NCI-H187 (cell line): ENCODE results near the gene LYZL6.
A peak's percentile ranks its signal among the peaks of the same experiment; 100 is the strongest.
"Not testable (repeated sequence)": the region's sequence is repeated elsewhere in the genome, so short reads cannot be mapped to it uniquely, and the experiment has no call there.

ENCODE experiments used
- DNase-seq, 2 experiments: peaks; one replicate each; lab custom pipeline; 2025; lab: John Stamatoyannopoulos, UW

The LYZL6 gene

GRCh38 chr17:35947156-35947585 lies 3.7 kb upstream of the LYZL6 start:
- peak; percentile 15 to 18 for DNase-seq

DNA sequence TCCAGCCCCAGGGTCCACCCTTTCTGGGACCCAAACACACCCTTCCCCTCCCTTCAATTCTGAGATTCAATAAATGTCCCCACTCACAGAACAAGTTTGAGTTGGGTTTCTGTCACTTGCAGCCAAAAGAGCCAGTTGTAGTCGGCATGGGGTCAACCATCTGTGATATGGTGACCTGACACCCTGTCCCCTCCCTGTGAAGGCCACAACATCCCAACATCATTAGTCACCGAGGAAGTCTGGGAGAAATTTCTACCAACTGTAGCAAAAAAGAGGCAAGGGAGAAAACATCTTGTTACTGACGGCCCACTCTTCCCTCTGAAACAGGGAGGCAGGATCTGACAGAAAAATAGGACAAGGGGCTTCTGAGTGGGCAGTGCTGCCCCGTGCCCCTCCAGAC lies 638 bp upstream of the LYZL6 start:
- no peak for DNase-seq

- no peak for DNase-seq
Measured at GRCh38 chr17:35942588-35943186, 826 bp downstream of the LYZL6 start.

DNA sequence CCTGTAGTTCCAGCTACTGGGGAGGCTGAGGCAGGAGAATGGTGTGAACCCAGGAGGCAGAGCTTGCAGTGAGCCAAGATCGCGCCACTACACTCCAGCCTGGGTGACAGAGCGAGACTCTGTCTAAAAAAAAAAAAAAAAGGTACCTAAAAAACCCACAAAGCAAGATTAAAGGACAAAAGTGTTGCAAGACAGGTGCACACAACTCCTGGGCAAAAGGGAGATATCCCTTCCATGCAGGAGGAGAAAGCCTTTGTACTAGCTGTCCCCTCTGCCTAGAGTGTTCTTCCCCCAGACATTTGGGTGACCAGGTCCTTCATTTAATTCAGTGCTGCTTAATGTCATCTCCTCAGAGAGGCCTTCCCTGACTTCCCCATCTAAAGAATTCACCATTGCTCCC lies 5.0 kb downstream of the LYZL6 start:
- DNase-seq: not testable (repeated sequence)

DNA sequence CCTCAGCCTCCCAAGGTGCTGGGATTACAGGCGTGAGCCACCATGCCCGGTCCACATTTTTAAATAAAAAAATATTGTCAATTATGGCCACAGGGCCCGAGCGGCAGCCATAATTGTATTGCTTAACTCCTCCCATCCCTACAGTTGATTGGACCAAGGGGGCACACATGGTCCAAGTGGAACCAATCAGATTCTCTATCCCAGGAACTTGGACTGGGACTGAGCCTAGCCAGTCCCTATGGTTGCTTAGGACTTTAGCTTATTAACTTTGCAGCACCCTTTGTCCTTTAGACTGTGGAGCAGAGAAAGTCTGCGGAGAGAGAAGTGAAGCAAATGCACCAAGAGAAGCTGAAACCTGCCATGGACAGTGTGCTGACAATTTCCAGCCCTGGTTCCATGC lies 7.5 kb downstream of the LYZL6 start:
- DNase-seq: no peak

DNA sequence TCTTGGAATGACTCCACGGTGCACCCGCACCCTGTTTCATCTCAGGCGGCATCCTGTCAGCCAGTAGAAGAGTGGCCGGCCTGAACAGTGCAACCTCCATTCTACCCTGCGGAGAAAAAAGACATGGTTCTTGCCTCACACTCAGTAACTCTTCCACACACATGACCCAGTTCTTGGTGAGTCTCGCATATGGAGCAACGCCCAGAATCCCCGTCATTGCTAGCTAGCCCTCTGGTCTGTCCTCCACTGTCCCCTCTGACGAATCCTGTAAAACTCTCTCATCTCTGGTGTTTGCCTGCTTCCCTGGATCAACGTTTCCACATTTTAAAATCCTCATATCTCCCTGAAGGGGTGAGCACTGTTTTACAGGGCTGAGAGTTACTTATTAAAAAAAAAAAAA lies 8.8 kb downstream of the LYZL6 start:
- no peak for DNase-seq

GRCh38 chr17:35932586-35932985 lies 10.9 kb downstream of the LYZL6 start:
- DNase-seq: no peak

DNA sequence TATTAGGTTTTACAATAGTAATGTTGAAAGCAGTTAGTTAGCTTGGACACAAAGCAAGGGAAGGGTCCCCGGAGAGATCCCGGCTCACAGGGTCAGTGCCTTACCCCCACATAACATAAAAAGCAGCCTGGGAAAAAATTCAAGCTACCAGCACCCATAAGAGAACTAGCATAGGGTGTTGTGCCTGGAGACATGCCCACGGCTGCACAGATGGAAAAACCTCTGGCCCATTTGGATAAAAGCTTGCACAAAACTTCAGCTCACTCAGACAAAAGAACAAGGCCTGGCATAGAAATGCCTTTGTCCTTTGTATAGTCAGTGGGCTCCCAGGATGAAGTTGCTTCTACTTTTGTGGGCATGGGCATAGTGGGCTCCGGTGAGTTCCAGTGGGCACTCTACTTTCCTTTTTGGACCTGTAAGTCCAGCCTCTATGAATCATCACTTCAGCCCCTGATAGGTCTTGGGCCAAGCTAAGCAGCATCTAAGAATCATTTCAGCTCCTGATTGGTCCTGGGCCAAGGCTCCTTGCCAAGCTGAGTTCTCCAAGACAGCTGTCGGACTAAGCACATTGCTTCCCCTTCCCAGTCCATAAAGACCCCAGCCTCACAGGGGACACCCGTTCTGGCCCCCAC lies 11.6 kb downstream of the LYZL6 start:
- no peak for DNase-seq

DNA sequence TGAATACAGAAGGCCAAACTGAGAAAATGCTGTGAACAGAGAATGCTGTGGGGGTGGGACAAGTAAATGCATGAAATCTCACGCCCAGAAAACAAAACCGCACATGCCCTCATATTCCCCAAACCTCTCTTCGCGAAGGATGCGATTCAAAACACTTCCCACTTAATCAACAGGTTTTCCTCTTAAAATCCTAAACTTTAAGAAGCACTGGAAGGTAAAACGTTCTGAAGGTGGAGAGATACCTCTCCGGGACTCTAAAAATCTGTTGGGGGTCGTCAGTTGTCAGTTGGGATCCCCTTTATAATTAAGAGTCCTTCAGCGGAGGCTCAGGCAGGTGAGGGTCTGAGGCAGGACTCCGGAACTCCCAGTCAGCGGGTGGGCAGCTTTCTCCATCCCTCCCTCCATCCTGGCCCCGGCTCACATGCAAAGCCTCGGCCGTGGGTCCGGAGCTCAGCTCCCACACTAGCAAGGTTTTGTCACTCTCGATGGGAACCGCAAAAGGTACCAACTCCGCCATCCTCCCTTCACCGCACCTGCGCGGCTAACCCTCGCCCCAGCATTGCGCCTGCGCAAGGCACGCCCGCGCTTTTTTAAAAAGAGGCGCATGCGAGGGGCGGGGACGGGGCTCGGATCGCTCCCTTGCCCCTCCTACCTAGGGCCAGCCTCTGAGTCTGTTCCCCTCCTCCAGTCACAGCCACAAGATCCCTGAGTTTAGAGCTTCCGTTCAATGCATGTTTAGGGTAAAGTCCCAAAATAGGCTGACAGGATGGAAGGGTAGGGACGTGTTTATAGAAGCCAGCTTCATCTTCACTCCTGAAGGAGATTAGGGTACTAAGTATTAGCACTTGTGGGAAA lies 13.1 kb downstream of the LYZL6 start, which contains the start of gene RDM1:
Gene RDM1 (minus strand): TSS at position 563 of the 855 bp plus-strand sequence. CDS start 46 bp downstream, at position 517.
- DNase-seq: peak; percentile 86 to 89

DNA sequence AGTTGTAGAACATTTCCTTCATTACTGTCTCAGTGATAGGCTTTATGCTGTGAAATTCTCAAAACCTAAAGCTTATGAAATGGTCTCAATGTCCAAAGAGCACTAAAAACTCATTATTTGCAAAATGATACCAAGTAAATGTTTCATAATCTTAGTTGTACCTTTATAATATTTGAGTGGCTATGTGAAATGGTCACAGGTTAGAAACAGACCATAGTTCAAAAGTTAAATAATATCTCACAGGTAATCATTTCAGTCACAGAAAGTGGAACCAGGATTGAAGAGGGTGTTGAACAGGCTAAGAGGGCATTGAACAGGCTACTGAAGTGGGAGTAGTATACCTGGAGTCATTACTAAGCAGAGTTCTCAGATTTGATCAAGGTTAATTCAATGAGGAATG lies 15.8 kb downstream of the LYZL6 start:
- no peak for DNase-seq

DNA sequence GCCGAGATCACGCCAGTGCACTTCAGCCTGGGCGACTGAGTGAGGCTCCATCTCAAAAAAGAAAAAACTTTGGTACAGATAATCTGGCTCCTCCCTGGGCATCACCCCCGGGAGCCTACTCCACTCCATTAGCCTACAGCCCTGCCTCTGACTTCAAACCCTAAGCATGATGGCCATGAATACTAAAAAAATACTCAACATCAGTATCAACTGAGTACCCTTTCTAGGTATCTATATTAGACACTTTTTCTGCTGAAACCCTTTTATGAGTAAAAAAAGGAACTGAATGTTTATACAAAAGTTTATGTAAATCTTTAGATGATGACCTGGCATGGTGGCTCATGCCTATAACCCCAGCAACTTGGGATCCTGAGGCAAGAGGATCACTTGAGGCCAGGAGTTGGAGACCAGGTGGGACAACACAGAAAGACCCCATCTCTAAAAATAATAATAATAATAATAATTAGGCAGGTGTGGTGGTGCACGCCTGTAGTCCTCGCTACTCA lies 19.9 kb downstream of the LYZL6 start:
- no peak for DNase-seq

GRCh38 chr17:35920229-35920628 lies 23.3 kb downstream of the LYZL6 start:
- DNase-seq: no peak

- DNase-seq: no peak
Measured at GRCh38 chr17:35918665-35919064, 24.8 kb downstream of the LYZL6 start.

DNA sequence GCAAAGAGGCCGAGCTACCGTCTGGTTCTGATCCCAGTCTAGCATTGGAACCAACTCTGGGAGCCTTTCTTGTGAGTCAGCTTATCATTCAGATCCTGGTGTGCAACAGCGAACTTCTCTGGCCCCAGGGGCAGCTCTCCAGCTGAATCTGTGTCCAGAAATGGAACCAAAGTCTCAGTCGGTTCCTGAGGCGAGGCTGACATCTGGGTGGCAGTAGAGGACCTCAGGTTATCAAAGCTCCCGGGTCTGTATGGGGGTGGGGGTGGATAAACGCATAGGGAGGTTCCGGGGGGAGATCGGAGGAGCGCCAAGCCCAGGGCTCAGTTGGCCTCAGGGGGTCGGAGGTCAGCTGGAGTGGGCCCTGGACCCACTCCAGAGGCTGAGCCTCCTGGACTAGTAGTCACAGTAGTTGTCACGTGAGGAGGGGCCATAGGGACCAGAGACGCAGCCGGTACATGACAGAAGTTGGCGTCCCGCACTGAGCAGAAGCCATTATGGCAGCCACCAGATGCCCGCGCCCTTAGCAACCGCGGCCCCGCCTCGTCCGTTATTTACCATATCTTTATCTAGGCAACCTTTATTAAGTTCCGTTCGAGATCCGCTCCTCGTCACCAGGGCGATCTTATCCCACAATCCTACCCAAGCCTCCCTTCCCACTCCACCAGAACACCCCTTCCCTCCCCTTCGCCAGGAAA lies 25.8 kb downstream of the LYZL6 start:
- DNase-seq: no peak

- no peak for DNase-seq
Measured at GRCh38 chr17:35915153-35915964, 28.2 kb downstream of the LYZL6 start.

GRCh38 chr17:35914354-35914753 lies 29.2 kb downstream of the LYZL6 start:
- DNase-seq: no peak

DNA sequence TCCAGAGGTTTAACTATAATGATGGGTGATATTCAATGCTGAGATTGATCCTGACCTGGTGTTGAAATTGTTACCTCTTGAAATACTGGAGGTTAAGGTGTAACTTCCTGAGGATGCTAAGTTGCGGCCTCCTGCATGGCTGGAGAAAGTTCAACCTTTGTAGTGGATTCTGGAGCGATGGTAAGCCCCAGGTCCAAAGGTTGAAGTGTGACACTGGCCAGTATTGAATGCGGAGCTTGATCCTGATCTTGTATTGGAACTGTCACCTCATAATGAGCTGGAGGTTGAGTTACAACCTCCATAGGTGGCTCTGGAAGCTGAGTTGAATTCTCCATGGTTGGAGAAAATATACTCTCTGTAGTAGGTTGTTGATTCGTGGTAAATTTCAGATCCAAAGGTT lies 29.9 kb downstream of the LYZL6 start:
- DNase-seq: no peak

DNA sequence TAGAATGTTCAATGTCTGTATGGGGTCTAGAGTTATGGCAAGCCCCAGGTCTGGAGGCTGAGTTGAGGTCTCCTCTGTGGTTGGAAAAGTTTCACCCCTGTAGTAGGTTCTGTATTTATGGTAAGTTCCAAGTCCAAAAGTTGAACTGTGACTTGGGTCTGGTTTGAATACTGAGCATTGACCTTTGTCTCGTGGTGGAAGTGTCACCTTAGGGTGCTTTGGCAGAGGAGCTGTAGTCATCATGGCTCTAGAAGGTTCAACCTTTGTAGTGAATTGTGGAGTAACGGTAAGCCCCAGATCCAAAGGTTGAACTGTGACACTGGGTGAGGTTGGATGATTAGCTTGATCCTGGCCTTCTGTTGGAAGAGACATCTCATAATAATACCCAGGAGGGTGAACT lies 30.6 kb downstream of the LYZL6 start:
- DNase-seq: no peak

DNA sequence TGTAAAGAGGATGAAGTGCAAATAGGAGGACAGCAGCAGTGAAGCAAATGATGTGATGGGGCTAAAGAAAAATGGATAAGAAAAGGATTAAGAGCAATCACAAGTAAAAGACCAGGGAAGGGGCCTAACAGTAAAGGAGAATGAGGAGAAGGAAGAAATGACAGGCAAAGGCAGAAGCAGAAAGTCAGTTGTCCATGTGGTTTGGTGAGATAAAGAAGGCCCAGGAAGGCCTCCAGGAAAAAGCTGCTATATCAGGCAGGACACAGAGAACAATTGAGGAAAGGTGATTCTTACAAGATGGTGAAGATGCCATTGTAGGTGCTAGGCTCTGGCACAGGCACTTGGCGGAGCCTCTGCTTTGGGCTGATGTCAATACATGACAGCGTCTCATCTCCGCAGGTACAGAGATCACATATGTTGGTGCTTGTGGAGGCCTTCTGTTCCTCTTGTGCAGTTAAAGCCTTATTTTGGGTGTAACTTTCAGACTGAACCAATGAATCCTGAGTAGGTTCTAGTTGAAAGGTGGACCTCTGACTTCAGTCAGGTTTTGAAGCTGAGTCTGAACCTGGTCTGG lies 31.1 kb downstream of the LYZL6 start:
- DNase-seq: no peak

GRCh38 chr17:35909408-35909807 lies 34.1 kb downstream of the LYZL6 start:
- DNase-seq: no peak

- DNase-seq: no peak
Measured at GRCh38 chr17:35907691-35908090, 35.8 kb downstream of the LYZL6 start.
